Panc1 (cell line): Measurements from ENCODE around the gene FBXO9. TPM values are rescaled to one million over a fixed set of nuclear protein-coding genes. Genes with fewer than 3 reads are reported as not detected.

ENCODE experiments used
- ATAC-seq: fragments of 200-7000 bp; cut with Tn5 transposase; 2 replicates; pipeline ENCODE4 v1.9.1; 2020; ENCODE audit warnings: mild to moderate bottlenecking, moderate library complexity
- BruUV-seq: library from RNA; stranded (reverse); fragments of 400-500 nt; replicated peaks from 2 replicates; lab custom pipeline; 2021; lab: Mats Ljungman, UMichigan
- CTCF ChIA-PET: fragments of 300-600 bp; sonication (Branson Sonifier 250); formaldehyde crosslinking; loops from one replicate; lab custom pipeline; 2022; ENCODE audit warnings: antibody characterized with exemption; lab: Charles Lee
- POLR2A ChIA-PET: fragments of 300-600 bp; sonication (Branson Sonifier 250); formaldehyde crosslinking; loops from one replicate; lab custom pipeline; 2022; ENCODE audit warnings: antibody characterized with exemption; lab: Charles Lee
- DNase-seq: peaks from one replicate; pipeline ENCODE4 v3.0.0-alpha.2; 2010; ENCODE audit warnings: low read depth, low spot score
- H3K27ac ChIP-seq: 2 replicates; pipeline ENCODE4 v1.5.1; 2011; ENCODE audit warnings: mild to moderate bottlenecking, low read length, inconsistent platforms
- H3K27me3 ChIP-seq: fragments of 200-500 bp; sonication (Bioruptor generic); 2 replicates; pipeline ENCODE4 v1.6.0; 2014; ENCODE audit warnings: low read length, inconsistent platforms; ENCODE audit not compliant: control insufficient read depth, insufficient read depth
- H3K36me3 ChIP-seq: fragments of 200-500 bp; sonication (Bioruptor generic); 2 replicates; pipeline ENCODE4 v1.5.1; 2014; ENCODE audit warnings: inconsistent platforms, mild to moderate bottlenecking, low read length, moderate library complexity; ENCODE audit not compliant: control insufficient read depth, insufficient read depth
- H3K4me1 ChIP-seq: 2 replicates; pipeline ENCODE4 v1.5.1; 2011; ENCODE audit warnings: inconsistent platforms, mild to moderate bottlenecking, low read length, moderate library complexity; ENCODE audit not compliant: control insufficient read depth, insufficient read depth
- H3K4me3 ChIP-seq, 2 experiments: 2 replicates each; pipeline ENCODE4 v1.5.1; 2011 to 2012; ENCODE audit warnings: low read depth in 2 of 2, low read length in 2 of 2, mild to moderate bottlenecking in 2 of 2, inconsistent platforms in 1 of 2, moderate library complexity in 1 of 2
- H3K9me3 ChIP-seq: fragments of 200-500 bp; sonication (Bioruptor generic); 2 replicates; pipeline ENCODE4 v1.5.1; 2014; ENCODE audit warnings: low read depth, mild to moderate bottlenecking, inconsistent platforms, low read length, moderate library complexity; ENCODE audit not compliant: control insufficient read depth, insufficient read depth
- POLR2AphosphoS5 ChIP-seq: IDR thresholded peaks from 2 replicates; pipeline ENCODE4 v1.6.1; 2012; ENCODE audit warnings: mild to moderate bottlenecking, low read depth, low read length, moderate library complexity
- REST ChIP-seq, 2 experiments: IDR thresholded peaks; 2 replicates each; pipeline ENCODE4 v1.6.1; 2011 to 2012; ENCODE audit warnings: low read depth in 2 of 2, control low read depth in 1 of 2, low read length in 1 of 2, mild to moderate bottlenecking in 1 of 2, moderate library complexity in 1 of 2; ENCODE audit not compliant: insufficient read depth in 1 of 2
- SIN3A ChIP-seq: IDR thresholded peaks from 2 replicates; pipeline ENCODE4 v1.6.1; 2012; ENCODE audit warnings: low read depth, mild to moderate bottlenecking, low read length, moderate library complexity, borderline replicate concordance; ENCODE audit not compliant: insufficient read depth
- TCF7L2 ChIP-seq: IDR thresholded peaks from 2 replicates; pipeline ENCODE4 v1.6.1; 2011; ENCODE audit warnings: mild to moderate bottlenecking, low read depth, low read length, inconsistent platforms
- in situ Hi-C: cut with HindIII; loops from 2 replicates; pipeline ENCODE4 v1.10.0; 2016; ENCODE audit warnings: low sequenced_read_pairs, low pct_unique_long_range_greater_than_20kb
- intact Hi-C: fragments of 100-400 bp; cut with micrococcal nuclease; formaldehyde crosslinking; loops from one replicate; pipeline ENCODE4 v1.10.0; 2022; ENCODE audit not compliant: unreplicated experiment
- total RNA-seq: library from RNA; stranded (reverse); gene quantifications from one replicate; pipeline ENCODE4 v1.2.1, GENCODE V29; 2021; ENCODE audit not compliant: unreplicated experiment
- TF ChIP-seq, protein P1 (sequence below): fragments of 450-650 bp; IDR thresholded peaks from 2 replicates; pipeline ENCODE4 v1.5.1; 2017; ENCODE audit warnings: mild to moderate bottlenecking

FBXO9 gene
- total RNA-seq, 1 experiment from 2014 or later = 60.0 TPM

DNA sequence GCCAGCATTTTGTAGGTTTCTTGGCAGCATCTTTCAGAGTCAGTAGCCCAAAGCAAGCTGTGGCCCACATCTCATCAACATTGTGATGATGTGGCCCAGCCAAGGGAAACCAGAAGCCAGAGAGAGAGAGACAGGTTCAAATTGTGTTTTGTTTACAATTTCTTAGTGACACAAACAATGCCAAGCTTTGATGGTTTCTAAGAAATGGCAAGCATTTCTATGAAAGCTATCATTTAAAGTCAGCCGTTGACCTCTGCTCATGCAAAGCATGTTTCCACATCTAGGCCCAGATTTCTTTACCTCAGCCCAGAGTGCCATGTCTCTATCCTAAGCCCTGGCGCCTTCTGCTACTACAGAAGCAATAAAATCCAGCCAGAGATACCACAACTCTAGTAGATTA, 50.5 kb downstream of the FBXO9 start:
- ATAC-seq (no peak), DNase-seq (no peak)
- intact Hi-C loops (no loop called here), in situ Hi-C loops (no loop called here)
- Histone ChIP-seq H3K9me3 (no peaks in the 10 kb centered on the region), H3K27me3 (peaks cover 2% of the 10 kb centered on the region; the same call in 1 of the 2 replicates), H3K27ac (no peak overlapping the region), H3K36me3 (no peaks in the 10 kb centered on the region), H3K4me3 (no peak overlapping the region), H3K4me1 (peaks cover 4% of the 10 kb centered on the region; the same call in 1 of the 2 replicates)
- ChIA-PET CTCF (no interaction called here), POLR2A (no interaction called here)
- BruUV-seq = no TSS peak
- TF ChIP-seq, protein P1, sequence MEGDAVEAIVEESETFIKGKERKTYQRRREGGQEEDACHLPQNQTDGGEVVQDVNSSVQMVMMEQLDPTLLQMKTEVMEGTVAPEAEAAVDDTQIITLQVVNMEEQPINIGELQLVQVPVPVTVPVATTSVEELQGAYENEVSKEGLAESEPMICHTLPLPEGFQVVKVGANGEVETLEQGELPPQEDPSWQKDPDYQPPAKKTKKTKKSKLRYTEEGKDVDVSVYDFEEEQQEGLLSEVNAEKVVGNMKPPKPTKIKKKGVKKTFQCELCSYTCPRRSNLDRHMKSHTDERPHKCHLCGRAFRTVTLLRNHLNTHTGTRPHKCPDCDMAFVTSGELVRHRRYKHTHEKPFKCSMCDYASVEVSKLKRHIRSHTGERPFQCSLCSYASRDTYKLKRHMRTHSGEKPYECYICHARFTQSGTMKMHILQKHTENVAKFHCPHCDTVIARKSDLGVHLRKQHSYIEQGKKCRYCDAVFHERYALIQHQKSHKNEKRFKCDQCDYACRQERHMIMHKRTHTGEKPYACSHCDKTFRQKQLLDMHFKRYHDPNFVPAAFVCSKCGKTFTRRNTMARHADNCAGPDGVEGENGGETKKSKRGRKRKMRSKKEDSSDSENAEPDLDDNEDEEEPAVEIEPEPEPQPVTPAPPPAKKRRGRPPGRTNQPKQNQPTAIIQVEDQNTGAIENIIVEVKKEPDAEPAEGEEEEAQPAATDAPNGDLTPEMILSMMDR = no peak
- TF ChIP-seq TCF7L2 (no peak), REST (IDR thresholded peaks at IDR 0.05; ENCODE audit: insufficient read depth in 1 of 2, low read depth in 2 of 2, low read length in 1 of 2) (no peak), SIN3A (no peak)

GRCh38 chr6:53119349-53119748, 54.1 kb downstream of the FBXO9 start:
- Histone ChIP-seq H3K9me3 (no peaks in the 10 kb centered on the region), H3K36me3 (no peaks in the 10 kb centered on the region), H3K27me3 (no peaks in the 10 kb centered on the region), H3K27ac (no peak overlapping the region), H3K4me1 (peaks cover 4% of the 10 kb centered on the region; the same call in 1 of the 2 replicates), H3K4me3 (no peak overlapping the region)
- CTCF ChIA-PET = no interaction called here
- ATAC-seq = no peak
- no peak for DNase-seq
- POLR2A ChIA-PET = no interaction called here
- intact Hi-C loops (no loop called here), in situ Hi-C loops (no loop called here)
- no TSS peak for BruUV-seq
- TF ChIP-seq POLR2AphosphoS5 = no peak
- no peak for TF ChIP-seq TCF7L2
- no peak for TF ChIP-seq REST (IDR thresholded peaks at IDR 0.05; ENCODE audit: insufficient read depth in 1 of 2, low read depth in 2 of 2, low read length in 1 of 2)
- TF ChIP-seq, protein P1 = no peak
- no peak for TF ChIP-seq SIN3A
